Fibroblast of skin of scalp (primary cell): Measurements from ENCODE around the gene ZNF2.

Experiments used
- DNase-seq: peaks from one replicate; pipeline ENCODE4 v3.0.0-alpha.2; 2013

Gene ZNF2

GRCh38 chr2:95206096-95206495 is 40.5 kb downstream of the ZNF2 start:
- no peak for DNase-seq

- DNase-seq, result peak; percentile 87
Measured at GRCh38 chr2:95207111-95207961, 41.7 kb downstream of the ZNF2 start, which contains the start of gene ZNF892. Gene ZNF892 (plus strand): TSS chr2:95207521. CDS start chr2:95207816, 295 bp downstream.

- peak; percentile 28 for DNase-seq
Measured at GRCh38 chr2:95208106-95208505, 42.5 kb downstream of the ZNF2 start.

GRCh38 chr2:95215018-95215612 is 49.5 kb downstream of the ZNF2 start:
- DNase-seq, result no peak

GRCh38 chr2:95220449-95220848 is 54.8 kb downstream of the ZNF2 start:
- DNase-seq, result no peak

- DNase-seq, result no peak
Measured at GRCh38 chr2:95225658-95226057, 60.0 kb downstream of the ZNF2 start.

- DNase-seq, result peak; percentile 66
Measured at GRCh38 chr2:95231723-95232122, 66.1 kb downstream of the ZNF2 start.

GRCh38 chr2:95232232-95232631 is 66.6 kb downstream of the ZNF2 start:
- no peak for DNase-seq
